HG03039 (cell line): ENCODE results near the gene HLX.

Source experiments
- ATAC-seq: cut with Tn5 transposase; IDR thresholded peaks from one replicate; pipeline ENCODE4 v1.9.1; 2021; ENCODE audit warnings: mild to moderate bottlenecking, moderate library complexity; ENCODE audit not compliant: unreplicated experiment

The HLX gene

DNA sequence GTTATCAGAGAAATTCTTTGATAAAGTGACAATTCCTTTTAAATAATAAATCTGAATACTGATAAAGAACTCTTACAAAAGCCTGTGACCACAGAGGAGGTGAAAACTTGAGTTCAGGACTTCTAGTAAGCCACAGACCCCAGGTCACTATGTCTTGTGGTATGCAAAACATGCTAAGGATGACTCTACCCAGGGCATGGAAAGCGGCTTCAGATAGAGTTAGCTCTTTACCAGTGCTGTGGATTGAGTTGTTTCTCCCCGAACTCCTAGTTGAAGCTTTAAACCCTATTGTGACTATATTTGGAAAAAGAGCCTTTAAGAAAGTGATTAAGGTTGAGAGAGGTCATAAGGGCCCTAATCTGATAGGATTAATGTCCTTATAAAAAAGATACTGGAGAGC lies 42.3 kb downstream of the HLX start:
- no peak for ATAC-seq

GRCh38 chr1:220921971-220922635 lies 42.9 kb downstream of the HLX start:
- no peak for ATAC-seq

- no peak for ATAC-seq
Measured at GRCh38 chr1:220922951-220923350, 43.7 kb downstream of the HLX start.

GRCh38 chr1:220924331-220924970 lies 45.2 kb downstream of the HLX start:
- no peak for ATAC-seq

GRCh38 chr1:220925707-220926106 lies 46.5 kb downstream of the HLX start:
- ATAC-seq: no peak

DNA sequence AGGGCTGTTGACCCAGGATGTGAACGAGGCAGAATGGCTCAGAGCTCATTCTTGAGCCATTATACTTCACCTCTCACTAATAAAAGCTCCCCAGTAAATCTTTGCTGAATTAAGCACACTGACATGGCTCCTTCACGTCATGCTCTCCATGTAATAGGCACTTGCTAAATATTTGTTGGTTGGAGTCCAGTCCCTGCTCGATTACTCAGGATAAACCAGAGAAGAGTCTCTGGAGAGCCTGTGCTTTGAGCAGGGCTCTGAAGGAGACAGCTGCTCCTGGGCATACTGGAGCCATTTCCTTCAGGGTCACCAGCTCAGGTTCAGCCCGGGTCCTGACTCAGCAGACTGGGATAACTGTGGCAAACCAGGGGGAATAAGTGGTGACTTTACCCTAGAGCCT lies 46.9 kb downstream of the HLX start:
- no peak for ATAC-seq

DNA sequence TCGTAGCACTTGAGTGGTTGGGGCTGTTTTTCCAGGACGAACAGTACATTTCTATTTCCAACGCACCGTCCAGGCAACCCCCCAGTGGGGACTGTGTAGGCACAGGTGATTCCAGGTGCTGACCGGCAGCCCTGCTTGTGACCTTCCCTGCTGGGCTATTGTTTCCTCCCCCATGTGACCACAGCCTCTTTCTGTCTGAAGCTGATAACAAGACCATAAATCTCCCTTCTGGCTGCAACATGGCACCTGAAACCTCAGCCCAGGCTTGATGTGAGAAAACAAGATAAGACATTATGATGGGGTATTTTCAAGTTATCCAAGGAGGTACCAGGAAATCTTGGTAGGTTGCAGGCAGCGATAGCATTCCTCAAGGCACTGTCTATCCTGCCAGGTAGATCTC lies 48.2 kb downstream of the HLX start:
- ATAC-seq: no peak

- no peak for ATAC-seq
Measured at GRCh38 chr1:220928320-220928719, 49.1 kb downstream of the HLX start.

- ATAC-seq: no peak
Measured at GRCh38 chr1:220928725-220929300, 49.6 kb downstream of the HLX start.

- no peak for ATAC-seq
Measured at GRCh38 chr1:220929304-220929703, 50.1 kb downstream of the HLX start.
